ENCODE results near the gene ABHD17B.

ABHD17B gene

DNA sequence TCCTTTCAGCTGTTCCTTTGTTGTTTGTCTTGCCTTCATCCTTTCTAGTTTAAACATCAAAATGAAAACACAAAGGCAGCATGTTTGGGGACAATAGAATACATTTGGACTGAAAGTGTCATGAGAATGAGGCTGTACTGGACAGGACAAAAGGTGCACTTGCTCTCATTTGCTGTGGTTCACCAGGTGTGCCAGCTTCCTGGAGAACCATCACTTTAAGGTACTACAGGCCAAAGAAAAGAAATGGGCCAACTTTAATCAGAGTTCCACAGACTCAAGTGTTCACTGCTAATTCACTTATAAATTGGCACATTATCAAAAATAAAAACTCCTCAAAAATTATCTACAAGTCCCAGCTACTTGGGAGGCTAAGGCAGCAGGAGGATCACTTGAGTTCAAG lies 53.8 kb downstream of the ABHD17B start:
- TF ChIP-seq EGR1 (IDR thresholded peaks at IDR 0.05) (no peak), CEBPB (IDR thresholded peaks at IDR 0.05) (no peak), ZBTB7A (IDR thresholded peaks at IDR 0.05; ENCODE audit: low read depth) (no peak), REST (IDR thresholded peaks at IDR 0.05; ENCODE audit: low read depth) (no peak), NFIC (IDR thresholded peaks at IDR 0.05) (no peak), EP300 (IDR thresholded peaks at IDR 0.05; ENCODE audit: borderline replicate concordance) (no peak), RAD21 (IDR thresholded peaks at IDR 0.05; ENCODE audit: low read depth) (no peak), TEAD4 (IDR thresholded peaks at IDR 0.05) (no peak), TCF12 (IDR thresholded peaks at IDR 0.05; ENCODE audit: low read depth) (no peak), USF1 (IDR thresholded peaks at IDR 0.05) (no peak)

DNA sequence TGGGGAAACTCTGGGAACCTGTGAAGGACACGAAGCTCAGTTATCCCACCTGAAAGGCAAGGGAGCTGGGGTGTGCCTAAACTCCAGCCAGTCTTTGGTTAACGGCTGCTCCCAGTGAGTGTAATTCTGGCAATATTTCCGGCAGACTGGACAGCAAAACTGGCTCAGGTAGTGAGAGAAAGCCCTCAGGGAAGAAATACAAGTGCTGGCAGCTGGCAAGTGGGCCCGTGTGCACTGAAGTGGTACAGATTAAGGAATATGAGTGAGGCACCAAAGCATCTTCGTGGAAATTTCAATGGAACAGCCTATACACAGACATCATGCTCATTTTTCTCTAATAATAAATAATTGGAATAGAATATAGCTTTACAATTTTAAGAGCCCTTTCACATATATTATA lies 56.2 kb downstream of the ABHD17B start:
- TF ChIP-seq MAX (IDR thresholded peaks at IDR 0.05) (no peak), TEAD4 (IDR thresholded peaks at IDR 0.05) (no peak), REST (IDR thresholded peaks at IDR 0.05; ENCODE audit: low read depth) (no peak), EP300 (IDR thresholded peaks at IDR 0.05; ENCODE audit: borderline replicate concordance) (no peak), TAF1 (IDR thresholded peaks at IDR 0.05; ENCODE audit: low read depth) (no peak)

DNA sequence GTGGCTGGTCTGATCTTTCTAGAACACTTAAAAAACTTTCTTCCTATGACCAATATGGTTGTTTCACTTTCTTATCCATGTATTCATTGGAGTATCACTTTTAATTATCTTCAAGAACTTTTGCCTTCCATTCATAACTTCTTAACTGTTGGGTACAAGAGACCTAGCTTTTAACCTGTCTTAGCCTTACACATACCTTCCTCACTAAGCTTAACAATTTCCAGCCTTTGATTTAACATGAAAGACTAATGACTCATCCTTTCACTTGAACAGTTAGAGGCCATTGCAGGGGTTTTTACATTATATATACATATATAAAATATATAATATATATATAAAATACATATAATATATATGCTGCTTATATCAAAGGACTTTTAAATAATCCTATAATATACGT lies 57.9 kb downstream of the ABHD17B start:
- TF ChIP-seq FOXM1 (IDR thresholded peaks at IDR 0.05; ENCODE audit: borderline replicate concordance, low read depth), result no peak
- TF ChIP-seq CEBPB (IDR thresholded peaks at IDR 0.05), result no peak
- TF ChIP-seq MAX (IDR thresholded peaks at IDR 0.05), result no peak
- no peak for TF ChIP-seq RAD21 (IDR thresholded peaks at IDR 0.05; ENCODE audit: low read depth)
- no peak for TF ChIP-seq EGR1 (IDR thresholded peaks at IDR 0.05)
- TF ChIP-seq REST (IDR thresholded peaks at IDR 0.05; ENCODE audit: low read depth), result no peak
- TF ChIP-seq NFIC (IDR thresholded peaks at IDR 0.05), result no peak
- TF ChIP-seq TEAD4 (IDR thresholded peaks at IDR 0.05), result no peak
- no peak for TF ChIP-seq EP300 (IDR thresholded peaks at IDR 0.05; ENCODE audit: borderline replicate concordance)
- no peak for TF ChIP-seq TCF12 (IDR thresholded peaks at IDR 0.05; ENCODE audit: low read depth)
- no peak for TF ChIP-seq CREB1 (IDR thresholded peaks at IDR 0.05; ENCODE audit: low read depth)
- TF ChIP-seq ZBTB7A (IDR thresholded peaks at IDR 0.05; ENCODE audit: low read depth), result no peak
- TF ChIP-seq TAF1 (IDR thresholded peaks at IDR 0.05; ENCODE audit: low read depth), result no peak
- no peak for TF ChIP-seq YY1 (IDR thresholded peaks at IDR 0.05; ENCODE audit: low read depth)

GRCh38 chr9:71850996-71851395 lies 60.0 kb downstream of the ABHD17B start:
- TF ChIP-seq REST (IDR thresholded peaks at IDR 0.05; ENCODE audit: low read depth) (no peak), FOXM1 (IDR thresholded peaks at IDR 0.05; ENCODE audit: borderline replicate concordance, low read depth) (no peak), TAF1 (IDR thresholded peaks at IDR 0.05; ENCODE audit: low read depth) (no peak), EP300 (IDR thresholded peaks at IDR 0.05; ENCODE audit: borderline replicate concordance) (no peak), NFIC (IDR thresholded peaks at IDR 0.05) (no peak), TCF12 (IDR thresholded peaks at IDR 0.05; ENCODE audit: low read depth) (no peak), MAX (IDR thresholded peaks at IDR 0.05) (no peak)

Data from Ishikawa (cell line).